HG03571 (cell line): ENCODE results near the gene NFYC.

Source experiments
- ATAC-seq: cut with Tn5 transposase; IDR thresholded peaks from one replicate; pipeline ENCODE4 v1.9.1; 2021; ENCODE audit not compliant: unreplicated experiment

Gene NFYC

GRCh38 chr1:40818264-40818961 lies 126.9 kb downstream of the NFYC start:
- no peak for ATAC-seq

GRCh38 chr1:40819101-40819500 lies 127.6 kb downstream of the NFYC start:
- no peak for ATAC-seq

GRCh38 chr1:40820251-40820797 lies 128.8 kb downstream of the NFYC start:
- no peak for ATAC-seq
